Endothelial cell (in vitro differentiated cells): ENCODE results near the gene IRF6. TPM values are rescaled to one million over a fixed set of nuclear protein-coding genes. Genes with fewer than 3 reads are reported as not detected.

Experiments used
- DNase-seq: peaks from one replicate; pipeline ENCODE4 v3.0.0; 2021; ENCODE audit warnings: low spot score
- H3K27ac Mint-ChIP-seq: one replicate; pipeline ENCODE4 v1.8.0; 2021; ENCODE audit warnings: mixed read lengths, inconsistent platforms; ENCODE audit not compliant: unreplicated experiment
- H3K27me3 Mint-ChIP-seq: one replicate; pipeline ENCODE4 v1.8.0; 2021; ENCODE audit warnings: mild to moderate bottlenecking, moderate library complexity, mixed read lengths, inconsistent platforms; ENCODE audit not compliant: unreplicated experiment
- H3K36me3 Mint-ChIP-seq: one replicate; pipeline ENCODE4 v1.8.0; 2021; ENCODE audit warnings: mild to moderate bottlenecking, low read depth, mixed read lengths, inconsistent platforms; ENCODE audit not compliant: unreplicated experiment
- H3K4me1 Mint-ChIP-seq: one replicate; pipeline ENCODE4 v1.8.0; 2021; ENCODE audit warnings: mild to moderate bottlenecking, mixed read lengths, inconsistent platforms; ENCODE audit not compliant: unreplicated experiment
- H3K4me3 Mint-ChIP-seq: one replicate; pipeline ENCODE4 v1.8.0; 2021; ENCODE audit warnings: mild to moderate bottlenecking, mixed read lengths, inconsistent platforms; ENCODE audit not compliant: unreplicated experiment
- H3K9me3 Mint-ChIP-seq: one replicate; pipeline ENCODE4 v1.8.0; 2021; ENCODE audit warnings: mixed read lengths, inconsistent platforms; ENCODE audit not compliant: unreplicated experiment
- total RNA-seq: library from RNA; stranded (reverse); fragmentation: NEBNext Ultra II Directional; extraction: Animal tissue kit (Norgen Biotek cat#: 25700); gene quantifications from one replicate; pipeline ENCODE4 v1.2.1, GENCODE V29; 2021; ENCODE audit not compliant: unreplicated experiment
- TF ChIP-seq, protein P1 (sequence below): fragments of 200-600 bp; sonication (generic); IDR thresholded peaks from one replicate; pipeline ENCODE4 v1.5.0; 2021; ENCODE audit warnings: antibody characterized with exemption; ENCODE audit not compliant: unreplicated experiment

The IRF6 gene
- total RNA-seq, 1 donor from 2014 or later = 21.3 TPM

DNA sequence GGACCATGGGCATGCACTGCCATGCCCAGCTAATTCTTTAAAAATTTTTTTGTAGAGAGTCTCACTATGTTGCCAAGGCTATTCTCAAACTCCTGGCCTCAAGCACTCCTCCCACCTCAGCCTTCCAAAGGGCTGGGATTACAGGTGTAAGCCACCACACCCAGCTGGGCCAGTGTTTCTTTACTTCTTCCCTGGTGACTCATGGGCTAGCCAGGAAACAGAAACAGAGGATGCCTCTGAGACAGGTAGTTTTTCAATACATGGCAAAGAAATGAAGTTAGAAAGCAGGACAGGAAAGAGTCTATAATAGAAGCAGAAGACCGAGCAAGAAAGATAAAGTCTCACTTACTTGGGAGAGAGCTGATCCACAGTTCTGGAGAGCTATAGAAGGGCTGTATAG, 14.0 kb downstream of the IRF6 start:
- Mint-ChIP-seq H3K27ac (no peak overlapping the region), H3K36me3 (peaks cover 34% of the 10 kb centered on the region), H3K4me3 (no peak overlapping the region), H3K9me3 (no peaks in the 10 kb centered on the region), H3K4me1 (peaks cover 2% of the 10 kb centered on the region), H3K27me3 (peaks cover 7% of the 10 kb centered on the region)
- TF ChIP-seq, protein P1, sequence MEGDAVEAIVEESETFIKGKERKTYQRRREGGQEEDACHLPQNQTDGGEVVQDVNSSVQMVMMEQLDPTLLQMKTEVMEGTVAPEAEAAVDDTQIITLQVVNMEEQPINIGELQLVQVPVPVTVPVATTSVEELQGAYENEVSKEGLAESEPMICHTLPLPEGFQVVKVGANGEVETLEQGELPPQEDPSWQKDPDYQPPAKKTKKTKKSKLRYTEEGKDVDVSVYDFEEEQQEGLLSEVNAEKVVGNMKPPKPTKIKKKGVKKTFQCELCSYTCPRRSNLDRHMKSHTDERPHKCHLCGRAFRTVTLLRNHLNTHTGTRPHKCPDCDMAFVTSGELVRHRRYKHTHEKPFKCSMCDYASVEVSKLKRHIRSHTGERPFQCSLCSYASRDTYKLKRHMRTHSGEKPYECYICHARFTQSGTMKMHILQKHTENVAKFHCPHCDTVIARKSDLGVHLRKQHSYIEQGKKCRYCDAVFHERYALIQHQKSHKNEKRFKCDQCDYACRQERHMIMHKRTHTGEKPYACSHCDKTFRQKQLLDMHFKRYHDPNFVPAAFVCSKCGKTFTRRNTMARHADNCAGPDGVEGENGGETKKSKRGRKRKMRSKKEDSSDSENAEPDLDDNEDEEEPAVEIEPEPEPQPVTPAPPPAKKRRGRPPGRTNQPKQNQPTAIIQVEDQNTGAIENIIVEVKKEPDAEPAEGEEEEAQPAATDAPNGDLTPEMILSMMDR = no peak
- DNase-seq = no peak

- peaks cover 2% of the 10 kb centered on the region for H3K4me1 Mint-ChIP-seq
- DNase-seq = no peak
Measured at GRCh38 chr1:209790286-209791193, 15.4 kb downstream of the IRF6 start.

GRCh38 chr1:209789245-209789644, 16.7 kb downstream of the IRF6 start:
- TF ChIP-seq, protein P1 = no peak
- DNase-seq = no peak
- H3K27me3 Mint-ChIP-seq = peaks cover 6% of the 10 kb centered on the region
- H3K4me1 Mint-ChIP-seq = peaks cover 9% of the 10 kb centered on the region
- no peak overlapping the region for H3K4me3 Mint-ChIP-seq
- peaks cover 30% of the 10 kb centered on the region for H3K36me3 Mint-ChIP-seq
- no peak overlapping the region for H3K27ac Mint-ChIP-seq
- H3K9me3 Mint-ChIP-seq = no peaks in the 10 kb centered on the region

More at GRCh38 chr1:209790286-209791193, 15.4 kb downstream of the IRF6 start:
- Mint-ChIP-seq H3K4me3 (no peak overlapping the region), H3K36me3 (peaks cover 30% of the 10 kb centered on the region), H3K27me3 (peaks cover 4% of the 10 kb centered on the region), H3K9me3 (no peaks in the 10 kb centered on the region), H3K27ac (no peak overlapping the region)
- TF ChIP-seq, protein P1 = no peak

DNA sequence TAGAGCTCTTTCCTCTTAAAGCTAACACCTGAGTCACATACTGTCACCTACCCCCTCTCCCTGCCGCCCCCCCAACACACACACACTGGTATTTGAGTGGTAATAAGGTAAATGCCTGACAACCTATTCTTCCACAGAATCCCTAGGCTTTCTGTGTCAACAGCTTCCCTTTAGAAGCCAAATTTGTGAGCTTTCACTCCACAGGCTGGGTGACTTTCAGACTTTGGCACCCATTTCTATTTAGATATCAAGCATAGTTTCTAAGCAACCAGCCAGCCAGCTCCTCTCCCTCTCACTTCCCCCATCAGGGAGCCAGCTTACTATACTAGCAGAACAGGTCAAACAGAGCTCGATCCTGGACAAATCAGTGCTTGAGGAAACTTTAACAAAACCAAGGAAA, 18.4 kb downstream of the IRF6 start:
- no peak overlapping the region for H3K27ac Mint-ChIP-seq
- TF ChIP-seq, protein P1 = no peak
- no peaks in the 10 kb centered on the region for H3K9me3 Mint-ChIP-seq
- no peak for DNase-seq
- peaks cover 18% of the 10 kb centered on the region for H3K4me1 Mint-ChIP-seq
- no peak overlapping the region for H3K4me3 Mint-ChIP-seq
- H3K27me3 Mint-ChIP-seq = peaks cover 12% of the 10 kb centered on the region
- H3K36me3 Mint-ChIP-seq = peaks cover 18% of the 10 kb centered on the region

DNA sequence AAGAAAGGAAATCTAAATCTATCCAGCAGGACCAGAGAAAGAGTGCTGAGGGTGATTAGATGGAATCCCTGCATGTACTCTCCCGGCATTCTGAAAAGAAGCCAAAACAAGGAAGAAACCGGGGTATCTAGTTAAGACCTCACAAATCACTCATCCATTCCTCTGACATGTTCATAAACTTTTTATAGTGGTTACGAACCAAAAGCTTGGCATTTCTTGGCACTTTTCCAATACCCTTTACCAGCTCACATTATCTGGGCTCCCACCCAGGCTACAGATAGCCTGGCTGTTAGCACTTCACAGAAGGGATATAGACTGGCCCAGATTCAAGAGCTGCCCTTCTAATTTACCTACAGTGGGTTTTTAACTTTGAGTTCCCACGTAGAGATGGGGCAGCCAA, 19.8 kb downstream of the IRF6 start:
- no peak for DNase-seq
- H3K36me3 Mint-ChIP-seq = peaks cover 18% of the 10 kb centered on the region
- no peak overlapping the region for H3K27ac Mint-ChIP-seq
- H3K9me3 Mint-ChIP-seq = no peaks in the 10 kb centered on the region
- no peak overlapping the region for H3K4me3 Mint-ChIP-seq
- H3K27me3 Mint-ChIP-seq = peaks cover 10% of the 10 kb centered on the region
- peaks cover 15% of the 10 kb centered on the region for H3K4me1 Mint-ChIP-seq
- TF ChIP-seq, protein P1 = no peak
